SU-DHL-6 (cell line): ENCODE results near the gene TRAF2.

Experiments
- H2AFZ ChIP-seq: fragments of 200-600 bp; sonication (generic); 2 replicates; pipeline ENCODE4 v1.6.1; 2014; ENCODE audit warnings: low read depth, mild to moderate bottlenecking, moderate library complexity, mixed read lengths, antibody characterized with exemption, low read length; ENCODE audit not compliant: severe bottlenecking
- H3F3A ChIP-seq: fragments of 200-600 bp; shearing (Covaris generic); 2 replicates; pipeline ENCODE4 v1.6.0; 2016; ENCODE audit warnings: antibody characterized with exemption, mild to moderate bottlenecking; ENCODE audit not compliant: insufficient read depth
- H3K27ac ChIP-seq: fragments of 200-600 bp; sonication (generic); 2 replicates; pipeline ENCODE4 v1.5.1; 2016; ENCODE audit warnings: low read depth, mild to moderate bottlenecking, low read length, moderate library complexity, mixed read lengths
- H3K27me3 ChIP-seq: fragments of 200-600 bp; sonication (generic), shearing (Covaris generic); 2 replicates; pipeline ENCODE4 v1.6.0; 2014; ENCODE audit warnings: mild to moderate bottlenecking, low read length
- H3K36me3 ChIP-seq: fragments of 200-600 bp; sonication (generic); 2 replicates; pipeline ENCODE4 v1.6.1; 2014; ENCODE audit warnings: mild to moderate bottlenecking, low read length, mixed read lengths
- H3K4me2 ChIP-seq: fragments of 300-600, 200-600 bp; shearing (Covaris generic), sonication (generic); 2 replicates; pipeline ENCODE4 v1.6.0; 2014; ENCODE audit warnings: low read length, low read depth, mild to moderate bottlenecking; ENCODE audit not compliant: poor library complexity, severe bottlenecking
- H3K4me3 ChIP-seq: fragments of 200-600 bp; sonication (generic); 2 replicates; pipeline ENCODE4 v1.5.1; 2014; ENCODE audit warnings: antibody characterized with exemption, low read length, mild to moderate bottlenecking, mixed read lengths; ENCODE audit not compliant: insufficient read depth, poor library complexity, severe bottlenecking
- H3K79me2 ChIP-seq: fragments of 200-600 bp; sonication (generic); 2 replicates; pipeline ENCODE4 v1.6.1; 2014; ENCODE audit warnings: mild to moderate bottlenecking, low read length, moderate library complexity; ENCODE audit not compliant: insufficient read depth
- H3K9ac ChIP-seq: fragments of 200-600 bp; sonication (generic); 2 replicates; pipeline ENCODE4 v1.7.0; 2014; ENCODE audit warnings: mild to moderate bottlenecking, low read length
- H3K9me2 ChIP-seq: fragments of 200-600 bp; sonication (generic); replicated peaks from 2 replicates; pipeline ENCODE4 v1.6.1; 2014; ENCODE audit warnings: low read length; ENCODE audit not compliant: insufficient read depth
- H3K9me3 ChIP-seq: fragments of 200-600 bp; sonication (generic); 2 replicates; pipeline ENCODE4 v1.6.1; 2014; ENCODE audit warnings: low read length, mixed read lengths; ENCODE audit not compliant: insufficient read depth
- H4K20me1 ChIP-seq: fragments of 200-600 bp; sonication (generic); 2 replicates; pipeline ENCODE4 v1.6.1; 2014; ENCODE audit warnings: low read depth, mild to moderate bottlenecking, antibody characterized with exemption, low read length, moderate library complexity, mixed read lengths
- EZH2phosphoT487 ChIP-seq: fragments of 200-600 bp; sonication (generic), shearing (Covaris generic); conservative IDR thresholded peaks from 2 replicates; pipeline ENCODE4 v1.6.1; 2018; ENCODE audit warnings: mild to moderate bottlenecking, antibody characterized with exemption, low read length, moderate library complexity, mixed read lengths
- TF ChIP-seq, protein P1 (sequence below): fragments of 200-600 bp; sonication (generic); IDR thresholded peaks from one replicate; pipeline ENCODE4 v1.5.1; 2017; ENCODE audit warnings: antibody characterized with exemption, mild to moderate bottlenecking, low read length, moderate library complexity; ENCODE audit not compliant: insufficient read depth, poor library complexity, severe bottlenecking

TRAF2 gene

DNA sequence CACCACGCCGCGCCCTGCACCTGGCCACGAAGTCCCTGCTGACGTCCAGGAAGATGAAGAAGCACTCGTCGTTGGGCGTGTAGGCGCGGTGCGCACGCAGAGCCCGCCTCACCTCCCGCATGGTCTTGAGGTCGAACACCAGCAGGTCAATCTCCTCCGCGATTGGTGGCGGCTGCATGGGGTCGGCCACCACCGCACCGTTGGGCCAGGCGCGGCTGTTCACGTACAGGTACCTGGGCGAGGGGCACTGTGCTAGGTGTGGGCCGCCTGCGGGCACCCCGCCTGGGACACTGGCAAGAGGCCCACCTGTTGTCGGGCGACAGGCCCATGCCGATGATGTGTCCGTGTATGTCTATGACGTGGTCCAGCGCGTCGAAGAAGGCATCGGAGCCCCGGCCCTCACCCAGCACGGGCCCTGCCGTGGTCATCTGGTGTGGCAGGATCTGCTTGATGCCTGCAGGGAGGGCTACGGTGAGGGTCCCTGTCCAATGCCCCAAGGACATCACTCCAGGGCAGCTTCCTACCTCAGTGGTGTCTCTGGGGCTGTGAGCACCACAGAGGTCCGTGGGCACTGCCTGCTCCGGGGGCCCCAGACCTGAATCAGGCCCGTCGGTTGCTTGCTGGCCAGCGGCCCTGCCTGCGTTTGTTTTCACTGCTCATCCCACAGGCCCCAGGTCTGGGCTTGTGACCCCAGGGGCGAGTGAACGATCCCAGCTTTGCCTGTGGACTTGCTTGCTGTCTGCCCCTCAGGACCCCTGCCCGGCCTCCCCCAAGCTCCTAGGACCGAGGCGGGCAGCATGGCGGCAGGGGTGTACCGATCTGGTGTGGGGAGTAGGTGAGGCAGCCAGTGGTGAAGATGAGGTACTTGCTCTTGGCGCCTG lies 55.2 kb downstream of the TRAF2 start:
- H2AFZ ChIP-seq = no peak overlapping the region
- H3K9me3 ChIP-seq = no peaks in the 10 kb centered on the region
- H3K79me2 ChIP-seq = peaks cover 8% of the 10 kb centered on the region
- TF ChIP-seq, protein P1, sequence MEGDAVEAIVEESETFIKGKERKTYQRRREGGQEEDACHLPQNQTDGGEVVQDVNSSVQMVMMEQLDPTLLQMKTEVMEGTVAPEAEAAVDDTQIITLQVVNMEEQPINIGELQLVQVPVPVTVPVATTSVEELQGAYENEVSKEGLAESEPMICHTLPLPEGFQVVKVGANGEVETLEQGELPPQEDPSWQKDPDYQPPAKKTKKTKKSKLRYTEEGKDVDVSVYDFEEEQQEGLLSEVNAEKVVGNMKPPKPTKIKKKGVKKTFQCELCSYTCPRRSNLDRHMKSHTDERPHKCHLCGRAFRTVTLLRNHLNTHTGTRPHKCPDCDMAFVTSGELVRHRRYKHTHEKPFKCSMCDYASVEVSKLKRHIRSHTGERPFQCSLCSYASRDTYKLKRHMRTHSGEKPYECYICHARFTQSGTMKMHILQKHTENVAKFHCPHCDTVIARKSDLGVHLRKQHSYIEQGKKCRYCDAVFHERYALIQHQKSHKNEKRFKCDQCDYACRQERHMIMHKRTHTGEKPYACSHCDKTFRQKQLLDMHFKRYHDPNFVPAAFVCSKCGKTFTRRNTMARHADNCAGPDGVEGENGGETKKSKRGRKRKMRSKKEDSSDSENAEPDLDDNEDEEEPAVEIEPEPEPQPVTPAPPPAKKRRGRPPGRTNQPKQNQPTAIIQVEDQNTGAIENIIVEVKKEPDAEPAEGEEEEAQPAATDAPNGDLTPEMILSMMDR = no peak
- no peak for TF ChIP-seq EZH2phosphoT487
- no peaks in the 10 kb centered on the region for H3K9me2 ChIP-seq
- no peaks in the 10 kb centered on the region for H4K20me1 ChIP-seq
- H3K36me3 ChIP-seq = no peaks in the 10 kb centered on the region
- no peak overlapping the region for H3K27ac ChIP-seq
- H3K4me3 ChIP-seq = no peak overlapping the region
- H3K27me3 ChIP-seq = no peaks in the 10 kb centered on the region
- H3K9ac ChIP-seq = no peak overlapping the region
- no peak overlapping the region for H3K4me2 ChIP-seq
- H3F3A ChIP-seq = peaks cover 3% of the 10 kb centered on the region

DNA sequence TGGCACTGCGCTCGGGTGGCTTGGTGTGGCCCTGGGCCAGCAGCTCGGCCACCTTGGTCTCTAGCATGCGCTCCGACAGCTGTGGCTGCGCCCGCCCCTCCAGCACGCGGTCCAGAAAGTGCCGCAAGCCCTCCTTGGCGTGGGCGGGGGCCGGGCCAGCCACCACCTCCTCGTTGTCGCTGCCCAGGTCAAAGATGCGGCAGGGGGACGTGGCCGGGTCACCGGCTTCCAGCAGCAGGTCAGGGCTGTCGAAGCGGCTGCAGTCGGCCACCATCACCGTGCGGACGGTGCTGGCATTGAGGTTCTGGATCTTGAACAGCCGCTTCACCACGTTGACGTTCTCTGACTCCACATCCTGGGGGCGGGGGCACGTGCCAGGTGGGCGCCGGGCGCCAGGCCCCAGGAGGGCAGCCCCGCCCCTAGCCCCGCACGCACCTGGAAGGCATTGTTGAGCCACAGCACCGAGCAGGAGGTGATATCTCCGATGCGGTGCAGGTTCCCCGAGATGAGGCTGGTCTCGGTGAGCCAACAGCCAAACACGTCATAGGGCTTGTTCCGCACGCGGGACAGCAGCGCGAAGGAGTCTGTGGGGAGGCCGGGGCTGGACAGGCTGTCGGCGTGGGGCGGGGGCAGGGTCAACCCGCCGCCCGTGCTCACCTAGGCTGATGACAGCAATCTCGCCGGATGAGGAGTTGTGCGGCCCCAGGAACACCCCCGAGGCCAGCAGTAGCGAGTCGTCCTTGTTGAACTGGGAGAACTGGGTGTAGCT lies 56.0 kb downstream of the TRAF2 start:
- Histone ChIP-seq H3F3A (no peaks in the 10 kb centered on the region; the same call in 1 of the 2 replicates), H3K9me3 (no peaks in the 10 kb centered on the region), H3K9ac (no peak overlapping the region), H3K79me2 (peaks cover 8% of the 10 kb centered on the region), H3K9me2 (no peaks in the 10 kb centered on the region), H3K36me3 (no peaks in the 10 kb centered on the region), H2AFZ (no peak overlapping the region), H3K4me3 (no peak overlapping the region), H3K27me3 (no peaks in the 10 kb centered on the region), H3K4me2 (no peak overlapping the region), H3K27ac (no peak overlapping the region), H4K20me1 (no peaks in the 10 kb centered on the region)
- TF ChIP-seq, protein P1 = no peak
- TF ChIP-seq EZH2phosphoT487 = no peak

DNA sequence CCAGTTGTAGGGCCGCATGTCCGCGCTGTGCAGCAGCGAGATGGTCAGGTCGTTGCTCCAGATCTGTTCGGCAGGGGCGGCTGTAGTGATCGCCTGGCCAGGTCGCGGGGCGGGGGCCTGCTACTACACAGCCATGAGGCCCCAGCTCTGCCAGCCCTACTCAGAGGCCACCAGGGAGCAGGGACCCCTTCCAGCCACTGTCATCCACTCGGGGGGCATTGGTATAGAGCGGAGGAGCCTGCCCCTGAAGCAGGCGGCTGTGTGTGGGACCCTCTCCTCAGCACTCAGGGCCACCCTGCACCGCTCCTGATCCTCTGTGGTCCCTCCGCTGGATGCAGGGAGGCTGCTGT lies 56.5 kb downstream of the TRAF2 start:
- no peaks in the 10 kb centered on the region for H3K9me3 ChIP-seq
- H3K9me2 ChIP-seq = no peaks in the 10 kb centered on the region
- H3K79me2 ChIP-seq = peaks cover 8% of the 10 kb centered on the region
- no peaks in the 10 kb centered on the region for H3K27me3 ChIP-seq
- no peaks in the 10 kb centered on the region for H4K20me1 ChIP-seq
- no peaks in the 10 kb centered on the region for H3K36me3 ChIP-seq
- H3F3A ChIP-seq = no peaks in the 10 kb centered on the region
- no peak overlapping the region for H3K9ac ChIP-seq
- no peak overlapping the region for H2AFZ ChIP-seq
- H3K4me2 ChIP-seq = no peak overlapping the region
- no peak overlapping the region for H3K4me3 ChIP-seq
- TF ChIP-seq EZH2phosphoT487 = no peak
- TF ChIP-seq, protein P1 = no peak
- H3K27ac ChIP-seq = no peak overlapping the region
